ENCODE results near the gene TRPM5.

TRPM5 gene

GRCh38 chr11:2402890-2403645 lies 41.2 kb downstream of the TRPM5 start:
- no peak for DNase-seq

- DNase-seq = no peak
Measured at GRCh38 chr11:2402106-2402505, 42.2 kb downstream of the TRPM5 start.

DNA sequence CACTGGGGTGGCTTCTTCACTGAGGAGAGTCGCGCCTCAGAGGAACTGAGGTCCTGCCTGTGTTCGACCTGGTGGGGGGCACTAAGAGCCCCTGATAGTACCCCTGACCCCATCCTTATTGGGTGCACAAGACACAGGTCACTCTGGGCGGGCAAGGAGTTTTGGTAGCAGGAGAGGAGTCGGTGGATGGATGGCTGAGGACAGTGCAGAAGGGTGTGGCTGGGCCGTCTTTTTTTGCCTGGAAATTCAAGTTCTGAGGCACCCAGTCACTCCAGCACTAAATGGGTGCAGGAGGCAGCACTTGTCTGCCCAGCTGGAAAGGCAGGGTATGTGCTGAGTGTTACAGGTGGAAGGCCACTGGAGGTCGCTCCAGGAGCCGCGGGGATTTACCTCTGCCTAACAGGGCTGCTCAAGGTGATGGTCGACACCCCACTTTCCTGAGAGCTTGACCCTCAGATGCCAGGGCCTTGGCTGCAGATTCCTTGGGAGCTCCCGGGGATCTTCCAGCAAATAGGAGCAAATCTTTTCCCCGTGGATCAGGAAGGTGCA lies 42.8 kb downstream of the TRPM5 start:
- no peak for DNase-seq

DNA sequence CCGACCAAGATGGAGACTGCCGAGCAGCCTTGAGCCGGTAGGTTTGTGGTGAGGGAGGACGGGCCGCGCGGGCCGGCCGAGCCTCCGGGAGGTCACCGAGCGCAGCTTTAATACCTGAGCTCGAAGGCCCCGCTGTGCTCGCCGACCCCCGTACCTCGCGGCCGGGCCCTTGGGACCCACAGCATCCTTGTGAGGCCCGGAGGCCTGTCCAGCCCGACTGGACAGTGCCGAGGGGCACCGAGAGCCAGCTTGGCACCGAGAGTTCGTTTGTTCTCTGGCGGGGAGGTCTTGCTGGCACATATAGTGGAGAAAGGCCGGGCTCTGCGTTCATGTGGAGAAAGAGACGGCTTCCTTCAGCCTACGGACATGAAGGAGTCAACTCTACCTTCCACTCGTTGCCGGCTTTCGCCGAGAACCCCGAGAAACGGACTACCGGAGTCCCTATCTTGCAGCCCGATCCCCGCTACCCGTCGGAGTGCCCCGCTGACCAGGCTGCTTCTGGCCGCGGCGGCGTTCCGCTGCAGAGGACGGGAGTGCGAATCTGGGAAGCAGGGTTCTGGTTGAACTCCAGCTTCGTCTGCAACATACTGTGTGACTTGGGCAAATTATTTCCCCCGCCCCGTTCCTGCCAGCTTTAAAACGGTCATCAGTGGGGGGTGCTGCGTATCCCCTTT lies 43.4 kb downstream of the TRPM5 start:
- no peak for DNase-seq

GRCh38 chr11:2400069-2400761 lies 44.1 kb downstream of the TRPM5 start, which contains the start of gene TSSC4:
Gene TSSC4, plus strand, starts transcription at chr11:2400750. Its CDS starts 1,884 bp downstream, at chr11:2402634.
- DNase-seq = peak; percentile 100

DNA sequence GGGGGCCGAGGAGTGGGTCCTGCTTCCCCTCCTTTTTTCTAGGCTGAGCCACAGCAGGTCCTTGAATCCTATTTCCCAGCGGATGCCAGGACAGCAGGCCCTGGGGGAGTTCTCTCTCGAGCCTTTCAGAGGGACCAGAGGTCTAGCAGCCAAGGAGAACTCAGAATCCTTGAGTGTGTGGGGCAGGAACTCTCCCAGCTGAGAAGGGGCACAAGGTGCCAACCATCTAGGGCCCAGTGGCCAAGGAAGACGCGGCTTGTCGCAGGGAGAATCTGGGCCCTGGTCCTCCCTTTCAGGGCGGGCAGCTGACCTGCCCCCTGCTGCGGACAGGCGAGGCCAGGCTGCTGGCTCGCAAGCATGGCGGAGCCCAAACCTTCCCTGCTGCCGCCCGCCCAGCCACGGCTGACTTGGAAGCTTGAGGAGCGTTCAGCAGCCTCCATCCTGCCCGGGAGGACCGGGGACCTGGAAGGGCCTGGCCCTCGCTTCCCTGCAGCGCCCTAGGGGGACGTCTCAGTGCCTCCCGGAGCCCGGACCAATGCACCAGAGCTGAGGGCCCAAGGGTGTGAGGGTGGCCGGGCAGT lies 44.7 kb downstream of the TRPM5 start:
- no peak for DNase-seq

DNA sequence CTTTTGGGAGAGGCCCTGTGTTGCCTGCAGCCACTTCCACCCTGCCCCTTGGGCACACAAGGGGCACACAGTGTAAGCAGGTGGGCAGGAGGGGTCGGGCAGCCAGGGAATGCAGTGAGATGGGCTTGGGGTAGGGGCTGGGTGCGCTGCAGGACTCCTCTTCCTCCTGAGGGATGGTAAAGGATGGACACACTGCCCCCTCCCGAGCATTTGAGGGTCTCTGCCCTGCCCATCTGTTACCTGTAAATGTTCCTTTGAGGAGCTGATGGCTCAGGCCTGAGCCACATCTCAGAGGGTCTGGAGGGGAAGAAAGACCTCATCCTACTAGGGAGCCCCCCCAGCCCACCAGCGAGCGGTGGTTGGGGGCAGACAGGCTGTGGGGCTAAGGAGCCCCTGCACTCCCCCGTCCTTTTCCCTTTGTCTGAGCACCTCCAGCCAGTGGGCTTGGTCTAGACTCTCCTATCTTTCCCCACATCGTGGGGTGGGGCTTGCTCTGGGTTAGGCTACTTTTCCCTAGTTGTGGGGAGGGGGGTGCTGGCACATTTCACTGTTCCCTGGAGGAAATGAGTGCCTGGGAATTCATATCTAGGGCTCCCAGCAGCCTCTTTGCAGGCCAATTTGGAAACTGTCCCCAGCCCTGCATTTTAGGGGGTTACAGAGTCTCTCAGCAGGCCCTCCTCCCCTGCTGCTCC lies 45.5 kb downstream of the TRPM5 start:
- no peak for DNase-seq

GRCh38 chr11:2397005-2397404 lies 47.3 kb downstream of the TRPM5 start:
- no peak for DNase-seq

GRCh38 chr11:2396471-2396870 lies 47.8 kb downstream of the TRPM5 start:
- no peak for DNase-seq

GRCh38 chr11:2395856-2396255 lies 48.5 kb downstream of the TRPM5 start:
- DNase-seq = no peak

DNA sequence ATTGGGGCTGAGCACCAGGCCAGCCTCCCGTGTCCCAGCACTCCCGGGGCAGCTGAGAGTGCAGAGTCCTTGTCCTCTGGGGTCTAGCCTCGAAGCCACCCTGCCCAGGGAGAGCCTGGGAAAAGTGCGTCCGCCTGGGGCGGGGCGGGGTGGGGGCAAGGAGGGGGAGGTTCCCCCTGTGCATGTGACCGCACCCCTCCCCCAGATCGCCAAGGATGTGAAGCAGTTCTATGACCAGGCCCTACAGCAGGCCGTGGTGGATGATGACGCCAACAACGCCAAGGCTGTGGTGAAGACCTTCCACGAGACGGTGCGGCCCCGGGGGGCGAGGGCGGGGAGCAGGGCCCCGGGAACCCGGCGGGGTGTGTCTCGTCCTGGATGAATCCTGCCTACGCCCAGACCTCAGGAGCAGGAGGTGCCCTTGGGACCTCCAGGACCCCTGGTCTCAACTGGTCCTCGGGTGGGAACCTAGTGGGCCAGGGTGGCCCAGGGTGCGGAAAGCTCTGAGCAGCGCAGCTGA lies 49.0 kb downstream of the TRPM5 start:
- DNase-seq = no peak

- no peak for DNase-seq
Measured at GRCh38 chr11:2394818-2395105, 49.6 kb downstream of the TRPM5 start.

Data from NCI-H1092 (cell line).